Omental fat pad (tissue), 4 donors: ENCODE results near the gene CENPP. TPM values are rescaled to one million over a fixed set of nuclear protein-coding genes. Genes with fewer than 3 reads are reported as not detected.

Experiments
- ATAC-seq: fragments of 150-250 bp; one replicate; pipeline ENCODE4 v1.9.1; 2016; ENCODE audit warnings: mild to moderate bottlenecking, moderate library complexity; ENCODE audit not compliant: low FRiP score
- DNase-seq: peaks from one replicate; pipeline ENCODE4 v3.0.0-alpha.2; 2019; ENCODE audit warnings: low spot score
- CTCF ChIP-seq, 3 donors: fragments of 450-650 bp; IDR thresholded peaks; one replicate each; pipeline ENCODE4 v1.5.1; 2016 to 2017; ENCODE audit warnings: antibody characterized with exemption in 3 of 3, mild to moderate bottlenecking in 3 of 3, moderate library complexity in 2 of 3
- total RNA-seq, 4 donors: library from RNA; depleted of rRNA; stranded (reverse); fragments of >200 nt; gene quantifications; one replicate each; pipeline ENCODE4 v1.1.0, GENCODE V29; 2016

CENPP gene
- total RNA-seq, 4 donors from 2014 or later: 1.2 to 7.0 (median 5.6) TPM

- no peak for DNase-seq
- no peak for ATAC-seq
- TF ChIP-seq CTCF (IDR thresholded peaks at IDR 0.05): no peak
Observed at GRCh38 chr9:92657296-92658094, 331.7 kb downstream of the CENPP start.

- DNase-seq (no peak), ATAC-seq (no peak)
- TF ChIP-seq CTCF (IDR thresholded peaks at IDR 0.05): no peak
Observed at GRCh38 chr9:92658176-92658575, 332.4 kb downstream of the CENPP start.

GRCh38 chr9:92658611-92659010, 332.9 kb downstream of the CENPP start:
- ATAC-seq (no peak), DNase-seq (no peak)
- TF ChIP-seq CTCF (IDR thresholded peaks at IDR 0.05): no peak

GRCh38 chr9:92659601-92660000, 333.8 kb downstream of the CENPP start:
- no peak for TF ChIP-seq CTCF (IDR thresholded peaks at IDR 0.05)
- ATAC-seq: no peak
- no peak for DNase-seq

- DNase-seq (no peak), ATAC-seq (no peak)
- TF ChIP-seq CTCF (IDR thresholded peaks at IDR 0.05): no peak
Observed at GRCh38 chr9:92660266-92660665, 334.5 kb downstream of the CENPP start.

- no peak for ATAC-seq
- TF ChIP-seq CTCF (IDR thresholded peaks at IDR 0.05): no peak
- no peak for DNase-seq
Observed at GRCh38 chr9:92661127-92661526, 335.4 kb downstream of the CENPP start.

GRCh38 chr9:92661743-92662142, 336.0 kb downstream of the CENPP start:
- no peak for DNase-seq
- TF ChIP-seq CTCF (IDR thresholded peaks at IDR 0.05): no peak
- no peak for ATAC-seq
